ENCODE data around the gene JUP.
"Not testable (repeated sequence)": the region's sequence is repeated elsewhere in the genome, so short reads cannot be mapped to it uniquely, and the experiment has no call there.

The JUP gene

DNA sequence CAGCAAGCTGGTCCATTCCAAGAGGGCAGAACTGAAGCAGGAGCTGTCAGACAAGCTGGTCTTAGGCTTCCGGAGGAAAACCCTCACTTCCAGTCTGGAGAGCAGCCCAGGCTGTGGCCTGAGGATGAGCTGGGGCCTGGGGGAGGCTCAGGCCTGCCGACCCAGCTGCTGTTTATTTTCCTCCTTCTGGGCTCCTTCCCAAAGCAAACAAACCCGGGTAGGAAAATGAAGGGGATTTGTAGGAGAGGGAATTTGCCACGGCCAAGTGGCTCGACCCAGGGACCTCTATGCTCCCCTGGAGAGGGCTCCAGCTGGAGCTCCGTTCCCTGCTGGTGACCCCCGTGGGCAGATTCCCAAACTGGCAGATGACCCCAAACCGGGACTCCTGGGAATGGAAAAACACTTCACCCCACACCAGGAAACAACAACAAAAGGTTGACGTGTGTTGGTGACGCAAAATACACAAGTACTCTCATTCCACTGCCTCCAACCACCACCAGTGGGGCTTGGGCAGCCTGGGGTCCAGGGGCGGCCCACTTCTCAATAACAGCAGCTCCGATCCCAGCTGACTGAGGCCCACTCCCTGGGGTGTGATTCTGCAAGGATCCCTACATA lies 8.8 kb downstream of the JUP start:
- no peak for DNase-seq

DNA sequence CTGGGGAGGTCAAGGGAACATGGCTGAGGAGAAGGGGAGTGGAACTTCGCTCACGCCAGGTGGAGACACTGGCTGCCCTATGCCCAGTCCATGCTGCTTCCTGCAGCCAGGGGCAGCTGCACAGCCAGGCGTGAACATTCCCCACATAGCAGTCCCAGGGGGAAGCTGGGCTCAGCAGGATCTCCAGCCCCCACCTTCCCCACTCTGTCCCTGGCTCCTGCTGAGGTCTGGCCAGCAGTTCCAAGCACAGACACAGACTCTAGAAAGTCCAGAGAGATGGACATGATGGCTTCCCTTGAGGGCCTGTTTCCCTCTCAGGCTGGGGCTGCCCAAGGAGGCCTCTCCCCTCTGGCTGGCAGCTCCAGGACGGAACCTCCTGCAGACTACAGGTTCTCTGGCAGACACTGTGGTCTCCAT lies 9.3 kb downstream of the JUP start:
- no peak for DNase-seq

DNA sequence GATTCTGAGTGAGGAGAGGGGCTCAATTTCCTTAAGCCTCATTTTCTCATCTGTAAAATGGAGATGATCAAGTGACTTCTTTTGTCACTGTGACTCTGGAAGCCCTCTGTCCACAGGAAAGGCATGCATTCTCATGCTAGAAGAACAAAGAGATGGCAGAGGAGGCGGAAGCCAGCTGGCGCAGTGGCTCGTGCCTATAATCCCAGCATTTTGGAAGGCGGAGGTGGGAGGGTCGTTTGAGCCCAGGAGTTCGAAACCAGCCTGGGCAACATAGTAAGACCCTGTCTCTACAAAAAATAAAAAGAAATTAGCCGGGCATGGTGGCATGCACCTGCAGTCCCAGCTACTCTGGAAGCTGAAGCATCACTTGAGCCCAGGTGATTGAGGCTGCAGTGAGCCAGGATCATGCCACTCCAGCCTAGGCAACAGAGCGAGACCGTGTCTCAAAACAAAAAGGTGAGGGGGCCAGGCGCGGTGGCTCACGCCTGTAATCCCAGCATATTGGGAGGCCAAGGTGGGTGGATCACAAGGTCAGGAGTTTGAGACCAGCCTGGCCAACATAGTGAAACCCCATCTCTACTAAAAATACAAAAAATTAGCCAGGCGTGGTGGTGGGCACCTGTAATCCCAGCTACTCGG lies 10.1 kb downstream of the JUP start:
- not testable (repeated sequence) for DNase-seq

- DNase-seq = no peak
Measured at GRCh38 chr17:41775394-41776226, 10.9 kb downstream of the JUP start.

DNA sequence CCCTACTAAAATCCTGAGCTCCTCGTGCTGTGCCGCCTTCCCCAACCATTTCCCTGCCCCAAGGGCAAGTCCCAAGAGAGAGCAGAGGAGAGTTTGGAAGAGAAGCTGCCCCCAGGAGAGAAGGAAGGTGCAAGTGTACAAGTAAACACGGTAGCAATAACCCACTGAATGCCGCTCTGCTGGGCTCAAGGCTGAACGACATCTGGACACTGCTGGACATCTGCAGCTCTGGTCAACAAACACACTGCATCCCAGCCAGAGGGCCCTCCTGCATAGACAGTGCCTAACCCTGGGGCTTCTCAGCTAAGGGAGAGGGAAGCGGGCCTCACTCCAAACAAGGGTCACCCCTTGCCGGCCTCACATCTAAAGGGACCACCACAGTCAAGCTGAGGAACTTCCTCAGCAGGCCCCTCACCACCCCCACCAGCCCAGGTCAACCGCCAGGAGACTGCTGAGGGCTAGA lies 12.7 kb downstream of the JUP start:
- no peak for DNase-seq

- no peak for DNase-seq
Measured at GRCh38 chr17:41773190-41773588, 13.3 kb downstream of the JUP start.

DNA sequence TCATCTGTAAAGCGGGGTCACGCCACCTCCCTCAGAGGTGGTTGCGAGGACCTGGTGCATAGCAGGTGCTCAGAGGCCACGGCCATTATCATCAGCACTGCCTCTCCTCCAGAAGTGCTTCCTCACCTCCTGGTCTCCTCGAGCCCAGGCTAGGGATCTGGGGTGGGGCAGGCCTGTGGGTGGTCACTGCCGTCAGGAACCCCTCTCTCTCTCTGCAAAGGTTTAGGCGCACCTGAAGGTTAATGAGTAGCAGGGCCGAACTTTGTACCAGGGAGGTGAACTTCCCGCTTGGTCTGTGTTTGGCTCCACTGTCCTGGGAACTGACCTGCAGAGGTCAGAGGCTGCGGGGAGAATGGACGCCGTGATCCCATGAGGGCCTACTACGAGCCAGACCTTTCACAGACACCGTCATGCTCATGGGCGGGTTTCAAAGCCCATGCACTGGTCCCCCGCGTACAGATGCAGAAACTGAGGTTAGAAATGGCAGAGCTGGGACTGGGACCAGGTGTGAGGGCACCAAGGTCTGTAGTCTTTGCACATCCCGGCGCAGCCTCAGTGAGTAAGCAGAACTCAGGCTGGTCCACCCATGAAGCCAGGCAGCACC lies 13.8 kb downstream of the JUP start:
- no peak for DNase-seq

- no peak for DNase-seq
Measured at GRCh38 chr17:41772218-41772585, 14.3 kb downstream of the JUP start.

DNA sequence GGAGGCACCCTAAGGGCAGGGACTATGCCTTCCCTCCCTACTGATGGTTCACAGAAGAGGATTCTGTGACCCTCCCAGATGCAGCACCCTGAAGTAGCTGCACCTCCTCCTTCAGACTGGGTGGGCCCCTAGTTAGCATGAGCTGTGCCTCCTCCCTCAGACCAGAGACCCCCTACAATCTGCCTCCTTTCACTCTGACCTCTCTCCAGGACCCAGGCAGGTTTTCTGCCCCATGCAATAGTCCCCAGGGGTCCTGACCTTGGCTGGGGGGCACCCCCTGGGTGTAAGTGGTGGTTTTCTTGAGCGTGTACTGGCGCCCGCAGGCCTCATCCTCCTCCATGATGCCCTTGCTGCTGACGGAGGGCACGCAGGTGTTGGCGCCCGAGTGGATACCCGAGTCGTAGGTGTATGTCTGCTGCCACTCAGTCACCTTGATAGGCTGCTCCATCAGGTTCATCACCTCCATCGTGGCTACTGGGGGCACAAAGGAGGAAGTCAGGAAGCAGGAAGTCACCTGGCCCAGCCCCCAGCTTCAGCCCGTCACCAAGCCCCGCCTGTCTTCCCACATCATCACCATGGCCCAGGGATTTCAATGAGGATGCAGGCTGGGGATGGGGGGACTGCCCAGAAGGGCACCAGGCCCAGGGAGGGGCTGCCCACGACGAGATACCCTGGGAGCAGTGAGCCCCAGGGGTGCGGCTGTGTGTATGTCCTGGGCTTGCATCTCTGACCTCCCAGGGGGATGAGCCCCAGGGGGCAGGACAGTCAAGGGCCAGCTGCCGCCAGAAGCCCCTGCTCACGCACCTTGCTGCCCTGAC lies 14.9 kb downstream of the JUP start:
- DNase-seq = no peak

- no peak for DNase-seq
Measured at GRCh38 chr17:41769985-41770384, 16.5 kb downstream of the JUP start.

GRCh38 chr17:41769346-41769862 lies 17.1 kb downstream of the JUP start:
- no peak for DNase-seq

- no peak for DNase-seq
Measured at GRCh38 chr17:41768682-41769288, 17.7 kb downstream of the JUP start.

DNA sequence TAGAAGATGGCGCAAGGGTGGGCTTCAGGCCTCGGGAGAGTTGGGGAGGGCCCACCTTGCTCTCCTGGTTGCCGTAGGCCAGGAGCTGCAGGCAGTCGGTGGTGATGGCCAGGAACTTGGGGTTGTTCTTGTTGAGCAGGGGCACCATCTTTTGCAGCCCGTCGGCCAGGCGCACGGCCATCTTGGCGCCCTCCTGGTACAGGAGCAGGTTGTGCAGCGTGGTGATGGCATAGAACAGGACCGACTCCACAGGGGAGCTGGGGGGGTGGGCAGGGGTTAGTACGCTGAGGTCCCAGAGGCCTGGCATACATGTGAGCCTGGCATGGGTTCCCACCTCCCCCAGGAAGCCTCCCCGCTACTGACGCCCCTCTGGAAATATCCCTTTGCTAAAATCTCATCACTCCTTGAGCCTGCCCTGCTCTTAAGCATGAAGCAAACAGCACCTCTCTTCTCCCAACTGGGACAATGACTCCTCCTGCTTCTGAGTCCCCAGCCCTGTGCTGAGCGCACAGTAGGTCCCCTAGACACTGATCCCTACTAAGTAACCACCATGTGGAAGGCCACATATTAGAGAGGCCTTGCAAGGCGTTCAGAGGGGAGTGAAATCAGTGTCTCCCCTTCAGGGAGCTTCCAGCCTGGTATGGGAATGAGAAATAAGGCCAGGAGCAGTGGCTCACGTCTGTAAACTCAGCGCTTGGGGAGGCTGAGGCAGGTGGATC lies 19.0 kb downstream of the JUP start:
- no peak for DNase-seq

DNA sequence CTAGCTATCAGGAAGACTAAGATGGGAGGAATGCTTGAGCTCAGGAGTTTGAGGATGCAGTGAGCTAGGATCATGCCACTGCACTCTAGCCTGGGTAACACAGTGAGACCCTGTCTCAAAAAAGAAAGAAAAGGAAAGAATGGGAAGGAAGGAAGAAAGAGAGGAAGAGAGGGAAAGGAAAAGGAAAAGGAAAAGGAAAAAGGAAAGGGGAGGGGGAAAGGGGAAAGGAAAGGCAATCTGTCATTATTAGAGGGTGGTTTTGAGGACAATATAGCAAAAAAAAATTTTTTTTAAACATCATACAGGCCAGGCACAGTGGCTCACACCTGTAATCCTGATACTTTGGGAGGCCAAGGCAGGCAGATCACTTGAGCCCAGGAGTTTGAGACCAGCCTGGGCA lies 20.4 kb downstream of the JUP start:
- DNase-seq = no peak

DNA sequence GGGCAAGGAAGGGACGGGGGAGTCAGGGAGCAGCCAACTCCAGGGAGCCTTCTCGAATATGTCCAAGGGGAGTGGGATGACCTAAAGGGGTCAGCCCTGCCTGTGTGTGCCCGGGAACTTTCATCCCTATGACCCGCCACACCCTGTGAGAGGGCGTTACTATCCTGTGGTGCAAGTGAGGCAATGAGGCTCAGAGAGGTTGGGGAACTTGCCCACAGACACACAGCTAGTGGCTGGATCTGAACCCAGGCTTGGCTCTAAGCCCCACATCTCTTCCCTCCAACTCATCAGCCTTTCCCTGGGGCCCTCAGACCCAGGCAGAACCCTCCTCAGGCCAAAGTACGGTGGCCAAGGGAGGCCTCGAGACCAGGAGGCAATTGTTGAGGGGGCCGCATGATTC lies 23.2 kb downstream of the JUP start:
- DNase-seq = no peak

DNA sequence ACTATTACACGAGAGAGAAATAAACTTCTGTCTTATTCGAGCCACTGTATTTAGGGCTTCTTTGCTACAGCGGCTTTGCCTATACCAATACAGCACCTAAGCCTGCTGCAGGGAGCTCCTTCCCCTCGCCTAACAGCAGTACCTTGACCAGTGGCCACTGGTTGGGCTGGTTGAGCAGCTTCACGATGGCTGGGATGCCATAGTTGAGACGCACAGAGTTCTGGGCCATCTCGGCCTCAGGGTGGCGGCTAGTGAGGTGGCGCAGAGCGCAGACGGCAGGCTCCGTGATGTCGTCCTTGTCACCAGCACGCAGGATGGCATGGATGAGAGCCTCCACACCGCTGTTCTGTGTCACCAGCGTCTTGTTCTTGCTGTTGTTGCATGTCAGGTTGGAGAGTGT lies 23.7 kb downstream of the JUP start:
- no peak for DNase-seq

DNA sequence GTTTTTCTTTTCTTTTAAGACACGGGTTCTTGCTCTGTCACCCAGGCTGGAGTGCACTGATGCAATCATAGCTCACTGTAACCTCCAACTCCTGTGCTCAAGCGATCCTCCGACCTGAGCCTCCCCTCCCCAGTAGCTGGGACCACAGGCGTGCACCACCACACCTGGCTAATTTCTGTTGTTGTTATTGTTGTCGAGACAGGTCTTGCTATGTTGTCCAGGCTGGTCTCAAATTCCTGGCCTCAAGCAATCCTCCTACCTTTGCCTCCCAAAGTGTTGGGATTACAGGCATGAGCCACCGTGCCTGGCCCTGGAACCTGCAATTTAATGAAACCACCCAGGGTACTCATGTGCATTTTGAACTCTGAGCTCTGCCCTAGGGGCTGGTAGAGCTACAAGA lies 24.1 kb downstream of the JUP start:
- DNase-seq = no peak

- DNase-seq = no peak
Measured at GRCh38 chr17:41760878-41761277, 25.6 kb downstream of the JUP start.

- DNase-seq = no peak
Measured at GRCh38 chr17:41758601-41759000, 27.9 kb downstream of the JUP start.

DNA sequence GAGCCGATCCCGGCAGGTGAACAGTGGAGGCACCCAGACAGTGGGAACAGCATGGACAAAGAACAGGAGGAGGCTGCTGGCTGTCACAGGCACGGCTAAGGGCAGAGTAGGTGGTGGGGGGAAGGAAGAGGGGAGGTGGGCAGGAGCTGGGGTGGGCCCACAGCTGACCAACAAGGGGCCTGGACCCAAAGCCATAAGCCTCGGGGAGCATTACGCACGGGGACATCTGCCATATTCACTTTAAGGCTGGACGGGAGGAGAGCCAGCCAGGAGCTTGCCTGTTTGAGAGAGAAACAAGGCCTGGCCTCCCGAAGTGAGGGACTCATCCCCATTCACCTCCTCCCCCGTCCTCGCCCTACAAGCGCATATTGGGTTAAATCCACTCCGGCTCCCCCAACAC lies 32.4 kb downstream of the JUP start:
- no peak for DNase-seq

GRCh38 chr17:41751288-41751687 lies 35.2 kb downstream of the JUP start:
- no peak for DNase-seq

Measured in activated CD4-positive, alpha-beta T cell treated with anti-CD3 and anti-CD28 coated beads for 4 hours (primary cell).